SU-DHL-6 (cell line): Measurements from ENCODE around the gene GUCY1A1.

Experiments
- H2AFZ ChIP-seq: fragments of 200-600 bp; sonication (generic); 2 replicates; pipeline ENCODE4 v1.6.1; 2014; ENCODE audit warnings: low read depth, mild to moderate bottlenecking, moderate library complexity, mixed read lengths, antibody characterized with exemption, low read length; ENCODE audit not compliant: severe bottlenecking
- H3F3A ChIP-seq: fragments of 200-600 bp; shearing (Covaris generic); 2 replicates; pipeline ENCODE4 v1.6.0; 2016; ENCODE audit warnings: antibody characterized with exemption, mild to moderate bottlenecking; ENCODE audit not compliant: insufficient read depth
- H3K27ac ChIP-seq: fragments of 200-600 bp; sonication (generic); 2 replicates; pipeline ENCODE4 v1.5.1; 2016; ENCODE audit warnings: low read depth, mild to moderate bottlenecking, low read length, moderate library complexity, mixed read lengths
- H3K27me3 ChIP-seq: fragments of 200-600 bp; sonication (generic), shearing (Covaris generic); 2 replicates; pipeline ENCODE4 v1.6.0; 2014; ENCODE audit warnings: mild to moderate bottlenecking, low read length
- H3K36me3 ChIP-seq: fragments of 200-600 bp; sonication (generic); 2 replicates; pipeline ENCODE4 v1.6.1; 2014; ENCODE audit warnings: mild to moderate bottlenecking, low read length, mixed read lengths
- H3K4me2 ChIP-seq: fragments of 300-600, 200-600 bp; shearing (Covaris generic), sonication (generic); 2 replicates; pipeline ENCODE4 v1.6.0; 2014; ENCODE audit warnings: low read length, low read depth, mild to moderate bottlenecking; ENCODE audit not compliant: poor library complexity, severe bottlenecking
- H3K4me3 ChIP-seq: fragments of 200-600 bp; sonication (generic); 2 replicates; pipeline ENCODE4 v1.5.1; 2014; ENCODE audit warnings: antibody characterized with exemption, low read length, mild to moderate bottlenecking, mixed read lengths; ENCODE audit not compliant: insufficient read depth, poor library complexity, severe bottlenecking
- H3K79me2 ChIP-seq: fragments of 200-600 bp; sonication (generic); 2 replicates; pipeline ENCODE4 v1.6.1; 2014; ENCODE audit warnings: mild to moderate bottlenecking, low read length, moderate library complexity; ENCODE audit not compliant: insufficient read depth
- H3K9ac ChIP-seq: fragments of 200-600 bp; sonication (generic); 2 replicates; pipeline ENCODE4 v1.7.0; 2014; ENCODE audit warnings: mild to moderate bottlenecking, low read length
- H3K9me2 ChIP-seq: fragments of 200-600 bp; sonication (generic); replicated peaks from 2 replicates; pipeline ENCODE4 v1.6.1; 2014; ENCODE audit warnings: low read length; ENCODE audit not compliant: insufficient read depth
- H3K9me3 ChIP-seq: fragments of 200-600 bp; sonication (generic); 2 replicates; pipeline ENCODE4 v1.6.1; 2014; ENCODE audit warnings: low read length, mixed read lengths; ENCODE audit not compliant: insufficient read depth
- H4K20me1 ChIP-seq: fragments of 200-600 bp; sonication (generic); 2 replicates; pipeline ENCODE4 v1.6.1; 2014; ENCODE audit warnings: low read depth, mild to moderate bottlenecking, antibody characterized with exemption, low read length, moderate library complexity, mixed read lengths
- EZH2phosphoT487 ChIP-seq: fragments of 200-600 bp; sonication (generic), shearing (Covaris generic); conservative IDR thresholded peaks from 2 replicates; pipeline ENCODE4 v1.6.1; 2018; ENCODE audit warnings: mild to moderate bottlenecking, antibody characterized with exemption, low read length, moderate library complexity, mixed read lengths
- TF ChIP-seq, protein P1 (sequence below): fragments of 200-600 bp; sonication (generic); IDR thresholded peaks from one replicate; pipeline ENCODE4 v1.5.1; 2017; ENCODE audit warnings: antibody characterized with exemption, mild to moderate bottlenecking, low read length, moderate library complexity; ENCODE audit not compliant: insufficient read depth, poor library complexity, severe bottlenecking

Gene GUCY1A1

GRCh38 chr4:155666344-155667221, at the start of gene GUCY1A1:
TSS of gene GUCY1A1 (plus strand) at chr4:155666848. CDS start at chr4:155696868, 30,020 bp downstream.
- no peaks in the 10 kb centered on the region for H3K27me3 ChIP-seq
- H3K9ac ChIP-seq = no peak within 1 kb of the TSS
- no peak within 1 kb of the TSS for H3K4me2 ChIP-seq
- no peaks in the 10 kb centered on the region for H4K20me1 ChIP-seq
- H3K27ac ChIP-seq = no peak within 1 kb of the TSS
- H3K79me2 ChIP-seq = no peaks in the 10 kb centered on the region
- no peak for TF ChIP-seq EZH2phosphoT487
- TF ChIP-seq, protein P1, sequence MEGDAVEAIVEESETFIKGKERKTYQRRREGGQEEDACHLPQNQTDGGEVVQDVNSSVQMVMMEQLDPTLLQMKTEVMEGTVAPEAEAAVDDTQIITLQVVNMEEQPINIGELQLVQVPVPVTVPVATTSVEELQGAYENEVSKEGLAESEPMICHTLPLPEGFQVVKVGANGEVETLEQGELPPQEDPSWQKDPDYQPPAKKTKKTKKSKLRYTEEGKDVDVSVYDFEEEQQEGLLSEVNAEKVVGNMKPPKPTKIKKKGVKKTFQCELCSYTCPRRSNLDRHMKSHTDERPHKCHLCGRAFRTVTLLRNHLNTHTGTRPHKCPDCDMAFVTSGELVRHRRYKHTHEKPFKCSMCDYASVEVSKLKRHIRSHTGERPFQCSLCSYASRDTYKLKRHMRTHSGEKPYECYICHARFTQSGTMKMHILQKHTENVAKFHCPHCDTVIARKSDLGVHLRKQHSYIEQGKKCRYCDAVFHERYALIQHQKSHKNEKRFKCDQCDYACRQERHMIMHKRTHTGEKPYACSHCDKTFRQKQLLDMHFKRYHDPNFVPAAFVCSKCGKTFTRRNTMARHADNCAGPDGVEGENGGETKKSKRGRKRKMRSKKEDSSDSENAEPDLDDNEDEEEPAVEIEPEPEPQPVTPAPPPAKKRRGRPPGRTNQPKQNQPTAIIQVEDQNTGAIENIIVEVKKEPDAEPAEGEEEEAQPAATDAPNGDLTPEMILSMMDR = no peak
- H3F3A ChIP-seq = no peaks in the 10 kb centered on the region
- H2AFZ ChIP-seq = no peak within 1 kb of the TSS
- H3K9me3 ChIP-seq = no peaks in the 10 kb centered on the region
- no peaks in the 10 kb centered on the region for H3K36me3 ChIP-seq
- H3K4me3 ChIP-seq = no peak within 1 kb of the TSS
- no peaks in the 10 kb centered on the region for H3K9me2 ChIP-seq

DNA sequence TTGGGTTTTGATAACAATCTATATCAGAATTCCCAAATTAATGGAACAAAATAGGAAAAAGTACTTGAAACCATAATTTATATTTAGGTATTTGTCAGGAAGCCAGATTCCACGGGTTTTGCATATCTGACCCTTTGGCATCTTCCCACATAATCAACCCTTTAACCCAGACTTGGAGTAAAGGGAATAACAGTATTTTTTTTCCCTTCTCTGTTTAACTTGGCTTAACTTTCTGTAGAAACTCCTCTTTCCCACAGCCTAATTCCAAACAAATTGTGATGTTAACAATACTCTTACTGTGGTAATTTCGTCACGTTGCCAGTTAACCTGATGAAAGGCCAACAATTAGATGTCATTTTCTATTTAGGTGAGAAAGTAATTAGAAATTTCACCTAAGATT, 49.4 kb upstream of the GUCY1A1 start:
- no peaks in the 10 kb centered on the region for H3F3A ChIP-seq
- no peak overlapping the region for H3K9ac ChIP-seq
- H3K79me2 ChIP-seq = no peaks in the 10 kb centered on the region
- H3K4me2 ChIP-seq = no peak overlapping the region
- TF ChIP-seq, protein P1 = no peak
- TF ChIP-seq EZH2phosphoT487 = no peak
- H3K4me3 ChIP-seq = no peak overlapping the region
- H3K36me3 ChIP-seq = no peaks in the 10 kb centered on the region
- H3K9me3 ChIP-seq = no peaks in the 10 kb centered on the region
- no peaks in the 10 kb centered on the region for H3K27me3 ChIP-seq
- no peak overlapping the region for H2AFZ ChIP-seq
- H3K27ac ChIP-seq = no peak overlapping the region
- no peaks in the 10 kb centered on the region for H3K9me2 ChIP-seq
- H4K20me1 ChIP-seq = no peaks in the 10 kb centered on the region

DNA sequence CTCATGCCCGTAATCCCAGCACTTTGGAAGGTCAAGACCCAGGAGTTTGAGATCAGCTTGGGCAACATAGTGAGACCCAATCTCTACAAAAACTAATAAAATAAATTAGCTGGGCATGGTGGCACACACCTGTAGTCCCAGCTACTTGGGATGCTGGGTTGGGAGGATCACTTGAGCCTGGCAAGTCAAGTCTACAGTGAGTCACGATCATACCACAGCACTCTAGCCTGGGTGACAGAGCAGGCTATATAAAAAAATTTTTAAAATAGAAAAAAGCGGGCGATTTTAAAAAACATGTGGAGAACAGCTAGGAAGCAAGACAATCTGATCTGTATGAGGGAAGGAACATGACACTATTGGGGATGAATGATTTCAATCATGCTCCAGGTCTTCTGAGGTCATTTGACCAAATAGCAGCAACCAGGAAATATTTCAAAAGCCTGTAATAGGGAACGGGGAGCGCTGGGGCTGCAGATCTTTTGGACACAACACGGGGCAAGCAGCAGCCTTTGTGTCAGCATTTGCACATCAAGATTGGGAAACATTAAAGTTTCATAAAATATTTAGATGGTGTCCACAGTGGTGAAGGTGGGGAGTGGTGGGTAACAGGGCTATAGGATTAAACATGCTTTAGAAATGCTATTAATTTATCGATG, 48.3 kb upstream of the GUCY1A1 start:
- Histone ChIP-seq H4K20me1 (no peaks in the 10 kb centered on the region), H3K27me3 (no peaks in the 10 kb centered on the region), H3F3A (no peaks in the 10 kb centered on the region), H2AFZ (no peak overlapping the region), H3K36me3 (no peaks in the 10 kb centered on the region), H3K4me2 (no peak overlapping the region), H3K4me3 (no peak overlapping the region), H3K79me2 (no peaks in the 10 kb centered on the region), H3K27ac (no peak overlapping the region), H3K9me3 (no peaks in the 10 kb centered on the region), H3K9ac (no peak overlapping the region), H3K9me2 (no peaks in the 10 kb centered on the region)
- TF ChIP-seq, protein P1 = no peak
- TF ChIP-seq EZH2phosphoT487 = no peak
